Hematopoietic multipotent progenitor cell treated with erythropoietin and hydrocortisone succinate and interleukin-3 and kit ligand, for 4 days (in vitro differentiated cells): ENCODE results near the gene CKAP5.
A peak's percentile ranks its signal among the peaks of the same experiment; 100 is the strongest.
"Not testable (repeated sequence)": the region's sequence is repeated elsewhere in the genome, so short reads cannot be mapped to it uniquely, and the experiment has no call there.

Source experiments
- DNase-seq: peaks from one replicate; pipeline ENCODE4 v3.0.0-alpha.2; 2015

The CKAP5 gene

DNA sequence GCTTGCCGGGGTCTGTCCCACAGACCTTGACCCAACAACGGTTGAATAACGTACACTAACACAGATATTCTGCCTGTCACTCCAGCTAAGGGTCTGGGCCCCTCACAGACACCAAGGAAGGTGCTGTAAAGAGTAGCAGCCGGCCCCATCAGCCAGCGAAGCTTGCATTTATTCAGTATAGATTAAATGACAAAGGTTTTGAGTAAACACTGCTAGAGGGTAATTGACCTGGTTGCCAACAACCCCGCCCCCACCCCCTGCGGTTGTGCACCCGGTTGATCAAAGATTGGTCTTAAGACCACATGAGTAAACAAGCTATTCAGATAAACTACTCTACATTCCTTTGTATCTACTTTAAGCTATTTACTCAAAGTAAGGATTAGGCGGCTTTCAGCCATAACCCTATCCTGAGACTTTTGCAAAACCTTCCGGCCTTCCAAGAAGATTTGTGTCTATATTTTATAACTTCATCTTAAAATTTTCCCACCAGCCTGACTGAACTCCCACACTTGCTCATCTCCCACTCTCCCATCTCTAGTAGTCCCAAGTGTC, 4.8 kb upstream of the CKAP5 start:
- no peak for DNase-seq

GRCh38 chr11:46849631-46850030, 3.6 kb upstream of the CKAP5 start:
- no peak for DNase-seq

DNA sequence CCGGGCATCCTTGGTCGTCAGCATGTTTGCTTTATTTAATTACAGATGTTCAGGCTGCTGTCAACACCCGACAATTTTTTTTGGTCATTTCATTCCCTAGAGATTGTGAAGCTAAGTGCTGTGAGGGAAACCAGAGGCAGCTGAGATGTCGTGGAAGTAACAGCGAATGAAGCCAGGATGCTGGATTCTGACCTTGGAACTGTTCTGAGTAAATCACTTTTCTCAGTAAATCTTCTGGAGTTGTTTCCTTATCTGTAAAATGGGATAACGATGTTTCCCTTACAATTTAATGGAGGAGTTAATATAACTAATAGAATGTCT, 390 bp upstream of the CKAP5 start:
- no peak for DNase-seq

GRCh38 chr11:46845440-46845739, 690 bp downstream of the CKAP5 start:
- no peak for DNase-seq

- DNase-seq: no peak
Measured at GRCh38 chr11:46840116-46840515, 6.0 kb downstream of the CKAP5 start.

DNA sequence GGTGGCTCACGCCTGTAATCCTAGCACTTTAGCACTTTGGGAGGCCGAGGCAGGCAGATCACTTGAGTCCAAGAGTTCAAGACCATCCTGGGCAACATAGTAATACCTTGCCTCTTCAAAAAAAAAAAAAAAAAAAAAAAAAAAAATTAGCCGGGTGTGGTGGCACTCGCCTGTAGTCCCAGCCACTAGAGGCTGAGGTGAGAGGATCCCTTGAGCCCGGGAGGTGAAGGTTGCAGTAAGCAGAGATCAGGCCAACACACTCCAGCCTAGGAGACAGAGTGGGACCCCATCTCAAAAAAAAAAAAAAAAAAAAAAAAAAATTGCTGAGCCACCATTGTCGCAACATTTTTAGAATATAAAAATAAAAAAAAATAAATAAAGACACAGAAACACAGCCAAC, 7.6 kb downstream of the CKAP5 start:
- no peak for DNase-seq

GRCh38 chr11:46837860-46838259, 8.2 kb downstream of the CKAP5 start:
- DNase-seq: no peak

DNA sequence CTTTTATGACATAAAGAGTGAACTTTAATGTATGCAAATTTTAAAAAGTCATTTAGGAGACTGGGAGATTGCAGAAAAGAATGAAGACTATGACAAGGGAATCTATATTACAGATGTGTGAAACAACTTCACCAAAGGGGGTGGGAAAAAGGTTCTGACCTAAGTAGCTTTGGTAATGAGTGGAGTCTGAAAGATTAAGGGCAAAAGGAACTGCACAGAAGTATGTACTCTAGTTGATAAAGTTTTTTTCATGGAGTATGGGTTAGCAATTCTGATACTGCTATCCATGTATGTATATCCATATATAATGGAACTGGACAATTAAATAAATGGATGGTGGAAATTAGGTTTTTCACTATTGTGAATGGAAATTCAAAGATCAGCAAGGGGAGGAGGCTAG, 9.2 kb downstream of the CKAP5 start:
- peak; percentile 57 for DNase-seq

GRCh38 chr11:46836431-46836830, 9.6 kb downstream of the CKAP5 start:
- DNase-seq: no peak

DNA sequence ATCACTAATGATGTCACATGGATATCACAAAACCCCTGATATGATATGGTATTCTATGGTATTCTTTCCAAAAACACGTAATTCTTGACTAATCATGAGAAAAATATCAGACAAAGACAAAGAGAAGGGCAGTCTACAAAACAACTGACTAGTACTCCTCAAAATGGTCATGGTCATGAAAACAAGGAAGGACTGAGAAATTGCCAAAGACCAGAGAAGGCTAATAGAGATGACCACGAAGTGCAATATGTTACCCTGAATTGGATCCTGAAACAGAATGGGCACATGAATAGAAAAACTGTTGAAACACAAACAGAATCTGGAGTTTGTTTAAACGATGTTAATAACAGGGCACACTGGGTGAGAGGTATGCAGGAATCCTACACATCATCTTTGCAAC, 10.2 kb downstream of the CKAP5 start:
- DNase-seq: no peak

DNA sequence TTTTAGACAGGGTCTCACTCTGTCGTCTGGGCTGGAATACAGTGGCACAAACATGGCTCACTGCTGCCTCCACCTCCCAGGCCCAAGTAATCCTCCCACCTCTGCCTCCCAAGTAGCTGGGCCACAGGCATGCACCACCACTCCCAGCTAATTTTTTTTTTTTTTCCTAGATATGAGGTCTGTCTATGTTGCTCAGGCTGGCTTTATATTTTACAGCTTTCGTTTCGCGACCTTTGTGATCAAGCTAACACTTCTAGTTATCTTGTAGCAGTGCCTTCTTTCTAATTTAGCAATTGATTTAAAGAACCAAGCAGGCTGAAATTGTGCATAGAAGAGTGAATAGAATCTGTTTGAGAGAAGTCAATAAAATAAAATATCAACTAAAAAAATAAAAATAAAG, 11.3 kb downstream of the CKAP5 start:
- DNase-seq: no peak

DNA sequence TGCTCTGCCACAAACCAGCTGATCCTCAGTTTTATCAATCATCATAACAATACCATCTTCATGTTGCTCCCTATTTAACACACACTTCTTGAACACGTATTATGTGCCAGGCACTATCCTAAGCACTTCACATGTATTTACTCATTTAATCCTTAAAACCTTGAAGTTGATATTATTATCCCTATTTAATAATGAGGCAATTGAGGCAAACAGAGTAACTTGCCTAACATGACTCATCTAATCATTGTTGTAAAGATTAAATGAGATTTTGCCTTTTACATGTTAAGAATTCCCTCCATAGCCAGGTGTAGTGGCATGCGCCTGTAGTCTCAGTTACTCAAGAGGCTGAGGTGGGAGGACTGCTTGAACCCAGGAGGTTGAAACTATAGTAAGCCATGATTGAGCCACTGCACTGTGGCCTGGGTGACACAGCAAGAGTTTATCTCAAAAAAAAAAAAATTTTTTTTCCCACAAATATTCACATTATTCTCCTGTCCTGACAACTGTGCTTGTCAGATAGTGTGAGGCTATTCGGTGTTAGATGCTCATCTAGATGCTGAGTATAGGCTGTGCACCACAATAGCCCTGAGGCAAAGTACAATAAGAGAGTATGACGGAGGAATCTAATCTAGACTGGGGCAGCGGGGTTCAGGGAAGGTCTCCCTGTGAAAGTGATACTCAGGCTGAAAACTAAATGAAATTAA, 13.4 kb downstream of the CKAP5 start:
- DNase-seq: peak; percentile 87

GRCh38 chr11:46827995-46828394, 18.1 kb downstream of the CKAP5 start:
- DNase-seq: peak; percentile 33

DNA sequence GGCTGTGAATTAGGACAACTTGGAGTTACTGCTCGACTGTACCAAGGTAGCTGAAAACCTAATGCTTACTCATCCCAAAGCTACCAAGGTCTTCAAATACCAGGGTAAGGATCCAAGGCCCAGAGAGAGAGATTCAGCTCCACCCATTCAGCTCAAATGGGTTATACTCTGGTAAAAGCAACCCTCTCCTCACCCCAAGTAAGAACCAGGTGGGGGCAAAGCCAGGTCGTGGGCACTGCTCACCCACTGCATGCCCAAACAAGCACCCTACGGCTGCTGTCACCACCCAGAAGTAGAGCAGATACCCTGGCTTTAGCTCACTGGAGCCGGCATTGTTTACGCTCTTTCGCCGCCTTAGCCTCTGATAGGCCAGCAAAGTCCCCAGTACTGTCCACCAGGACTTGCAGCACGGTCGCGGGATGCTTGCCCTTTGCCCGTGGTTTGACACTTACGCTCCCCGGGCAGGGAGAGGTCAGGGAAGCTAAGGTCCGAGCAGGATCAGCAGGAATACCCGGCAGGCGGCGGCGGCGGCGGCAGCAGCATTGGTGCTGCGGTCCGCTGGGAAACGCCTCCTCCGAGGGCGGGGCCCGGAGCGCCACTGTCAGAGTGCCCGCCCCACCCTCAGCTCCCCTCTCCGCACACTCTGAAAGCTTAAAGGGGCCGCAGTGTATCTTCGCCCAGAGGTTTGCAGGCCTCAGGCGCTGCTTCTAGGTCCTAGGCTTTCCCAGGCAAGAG, 19.6 kb downstream of the CKAP5 start:
- DNase-seq: peak; percentile 93

DNA sequence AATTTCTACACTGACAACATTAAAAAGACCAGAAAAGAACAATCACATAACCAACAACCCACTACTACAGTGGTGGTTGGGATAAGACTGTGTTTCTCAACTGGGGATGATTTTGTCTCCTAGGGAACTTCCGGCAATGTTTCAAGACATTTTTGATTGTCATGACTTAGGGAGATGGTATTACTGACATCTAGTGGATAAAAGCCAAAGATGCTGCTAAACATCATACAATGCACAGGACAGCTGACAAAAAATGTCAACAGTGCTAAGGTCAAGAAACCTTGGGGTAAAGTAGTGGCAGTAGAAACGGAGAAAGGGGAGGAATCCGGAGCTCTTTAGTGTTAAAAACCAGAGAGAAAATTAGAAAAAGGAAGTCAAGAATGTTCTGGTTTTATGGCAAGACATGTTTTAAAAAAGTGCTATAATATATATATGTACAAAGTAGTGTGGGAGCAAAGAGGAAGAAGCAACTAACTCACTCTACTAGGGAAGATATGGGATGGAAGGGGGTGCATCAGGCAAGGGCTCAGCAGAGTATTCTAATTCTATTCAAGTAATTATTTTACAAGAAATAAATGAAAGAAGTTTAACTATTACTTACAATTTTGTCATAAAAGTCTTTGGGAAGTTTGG, 37.2 kb downstream of the CKAP5 start:
- peak; percentile 83 for DNase-seq

GRCh38 chr11:46801694-46802470, 44.2 kb downstream of the CKAP5 start:
- peak; percentile 77 for DNase-seq

DNA sequence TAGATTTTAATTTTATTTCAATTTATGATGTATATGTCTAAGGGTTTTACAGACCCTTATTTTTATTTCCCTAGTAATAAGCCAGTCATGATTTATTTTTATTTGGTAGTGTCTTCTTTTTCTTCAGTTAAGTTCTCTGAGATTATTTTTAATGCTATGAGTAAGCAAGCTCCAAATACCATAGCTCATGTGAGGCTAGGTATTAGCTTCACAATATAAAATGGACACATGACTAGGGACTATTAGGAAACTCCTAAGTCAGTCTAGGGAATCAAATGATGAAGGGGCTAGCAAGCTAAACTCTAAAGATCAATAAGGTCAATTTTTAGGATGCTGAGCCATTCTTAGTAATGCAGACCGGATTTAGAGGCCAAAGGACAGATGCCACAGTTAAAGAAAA, 45.9 kb downstream of the CKAP5 start:
- no peak for DNase-seq

DNA sequence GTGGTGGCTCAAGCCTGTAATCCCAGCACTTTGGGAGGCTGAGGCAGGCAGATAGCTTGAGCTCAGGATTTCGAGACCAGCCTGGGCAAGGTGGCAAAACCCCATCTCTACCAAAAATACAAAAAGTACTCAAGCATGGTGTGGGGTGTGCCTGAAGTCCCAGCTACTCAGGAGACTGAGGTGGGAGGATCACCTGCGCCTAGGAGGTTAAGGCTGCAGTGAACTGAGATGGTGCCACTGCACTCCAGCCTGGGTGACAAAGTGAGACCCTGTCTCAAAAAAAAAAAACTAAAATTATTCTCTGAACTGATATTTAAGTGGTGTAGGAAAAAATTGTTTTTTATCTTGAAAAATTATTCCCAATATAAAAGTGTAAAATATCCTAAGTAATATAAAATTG, 46.4 kb downstream of the CKAP5 start:
- not testable (repeated sequence) for DNase-seq

DNA sequence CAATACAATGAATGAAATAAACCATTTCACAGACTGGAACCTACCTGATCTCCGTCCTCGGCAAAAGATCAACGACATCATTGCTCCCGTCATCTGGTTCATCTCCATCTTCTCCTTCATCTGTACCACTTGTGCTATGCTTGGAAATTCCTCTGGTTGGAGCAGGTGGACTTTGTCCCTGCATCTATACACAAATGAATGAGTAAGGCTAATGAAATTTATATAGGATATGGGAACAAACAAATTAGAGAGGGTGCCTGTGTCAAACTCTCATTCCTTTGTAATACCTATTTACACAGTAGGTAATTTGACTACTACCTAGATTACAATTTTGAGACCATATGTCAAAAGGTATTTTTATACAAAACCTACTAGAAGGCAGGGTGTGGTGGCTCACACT, 67.7 kb downstream of the CKAP5 start:
- DNase-seq: no peak

- DNase-seq: no peak
Measured at GRCh38 chr11:46776878-46777277, 69.2 kb downstream of the CKAP5 start.

DNA sequence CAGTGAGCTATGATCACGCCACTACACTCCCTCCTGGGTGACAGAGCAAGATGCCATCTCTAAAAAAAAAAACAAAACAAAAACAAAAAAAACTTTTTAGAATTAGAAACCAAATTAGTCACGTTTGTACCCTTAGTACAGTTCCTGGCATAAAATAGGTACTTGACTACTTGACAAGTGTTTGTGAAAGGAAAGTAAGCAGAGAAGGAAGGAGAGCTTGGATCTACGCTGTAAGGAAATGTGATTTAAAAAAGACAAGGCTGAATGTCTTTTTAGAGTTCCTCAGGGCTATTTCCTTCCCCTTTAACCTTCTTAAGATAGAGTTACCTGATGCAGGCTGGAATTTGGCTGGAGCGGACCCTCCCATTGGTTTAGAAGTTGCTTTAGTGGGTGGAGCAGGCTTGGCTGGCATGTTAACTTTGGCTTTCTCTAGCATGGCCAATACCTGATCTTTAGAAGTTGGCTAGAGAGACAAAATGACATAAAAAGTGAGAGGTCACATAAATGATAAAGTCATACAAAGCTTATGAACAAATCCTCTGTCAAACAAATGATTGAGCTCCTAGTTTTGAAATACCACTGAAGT, 76.4 kb downstream of the CKAP5 start:
- no peak for DNase-seq

DNA sequence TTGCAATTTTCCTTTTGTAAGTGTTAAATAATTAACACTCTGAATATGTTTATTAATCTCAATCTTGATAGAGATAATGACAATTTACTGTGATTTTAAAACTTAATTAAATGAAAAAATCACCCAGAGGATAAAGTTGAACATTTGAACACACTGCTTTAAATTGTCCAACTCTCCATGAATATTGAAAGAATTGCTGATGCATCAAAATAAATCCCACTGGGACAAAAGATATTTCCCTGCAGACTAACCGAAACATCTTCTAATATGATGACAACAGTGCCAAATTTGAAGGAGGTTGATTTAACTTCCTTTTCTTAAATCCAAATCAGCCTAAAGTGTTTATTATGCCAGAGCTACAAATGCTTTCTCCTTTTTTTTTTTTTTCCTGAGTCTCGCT, 79.4 kb downstream of the CKAP5 start:
- DNase-seq: no peak

DNA sequence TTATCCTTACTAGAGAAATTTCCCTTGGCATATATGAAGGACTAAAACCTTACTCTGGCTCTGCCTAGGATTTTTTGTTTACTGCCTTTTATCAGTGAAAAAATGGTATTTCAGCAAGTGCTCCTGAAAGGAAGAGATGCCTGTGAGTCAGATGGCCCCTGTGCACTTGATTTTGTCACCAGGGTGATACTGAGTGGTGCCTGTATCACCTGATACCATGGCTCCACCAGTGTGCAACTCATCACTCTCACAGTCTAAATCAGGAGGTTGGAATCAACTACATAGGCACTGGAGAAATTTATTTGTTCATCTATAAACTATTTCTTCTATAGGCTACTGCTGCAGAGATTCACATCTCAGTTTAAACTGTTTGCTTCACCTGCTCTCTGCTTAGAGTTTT, 83.8 kb downstream of the CKAP5 start:
- no peak for DNase-seq
